HG03159 (cell line): ENCODE results near the gene ALKBH8.
"Not testable (repeated sequence)": the region's sequence is repeated elsewhere in the genome, so short reads cannot be mapped to it uniquely, and the experiment has no call there.

ENCODE experiments used
- ATAC-seq: cut with Tn5 transposase; IDR thresholded peaks from one replicate; pipeline ENCODE4 v1.9.1; 2021; ENCODE audit warnings: mild to moderate bottlenecking, moderate library complexity; ENCODE audit not compliant: unreplicated experiment

Gene ALKBH8

DNA sequence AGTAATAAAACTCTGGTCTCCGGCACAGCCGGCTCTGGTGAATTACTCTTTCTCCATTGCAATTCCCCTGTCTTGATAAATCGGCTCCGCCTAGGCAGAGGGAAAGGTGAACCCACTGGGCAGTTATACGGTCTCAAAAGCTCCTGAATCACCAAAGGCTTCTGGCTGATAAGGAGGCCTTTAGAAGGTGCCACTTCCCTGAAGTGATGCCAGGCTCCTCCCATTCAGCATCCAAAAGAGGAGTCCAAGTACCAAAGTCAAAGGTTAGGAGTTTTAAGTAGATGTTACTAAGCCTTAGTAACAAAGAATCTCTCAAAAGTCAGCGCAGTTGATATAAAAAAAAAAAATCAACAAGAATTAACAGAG, 11.8 kb upstream of the ALKBH8 start:
- no peak for ATAC-seq

DNA sequence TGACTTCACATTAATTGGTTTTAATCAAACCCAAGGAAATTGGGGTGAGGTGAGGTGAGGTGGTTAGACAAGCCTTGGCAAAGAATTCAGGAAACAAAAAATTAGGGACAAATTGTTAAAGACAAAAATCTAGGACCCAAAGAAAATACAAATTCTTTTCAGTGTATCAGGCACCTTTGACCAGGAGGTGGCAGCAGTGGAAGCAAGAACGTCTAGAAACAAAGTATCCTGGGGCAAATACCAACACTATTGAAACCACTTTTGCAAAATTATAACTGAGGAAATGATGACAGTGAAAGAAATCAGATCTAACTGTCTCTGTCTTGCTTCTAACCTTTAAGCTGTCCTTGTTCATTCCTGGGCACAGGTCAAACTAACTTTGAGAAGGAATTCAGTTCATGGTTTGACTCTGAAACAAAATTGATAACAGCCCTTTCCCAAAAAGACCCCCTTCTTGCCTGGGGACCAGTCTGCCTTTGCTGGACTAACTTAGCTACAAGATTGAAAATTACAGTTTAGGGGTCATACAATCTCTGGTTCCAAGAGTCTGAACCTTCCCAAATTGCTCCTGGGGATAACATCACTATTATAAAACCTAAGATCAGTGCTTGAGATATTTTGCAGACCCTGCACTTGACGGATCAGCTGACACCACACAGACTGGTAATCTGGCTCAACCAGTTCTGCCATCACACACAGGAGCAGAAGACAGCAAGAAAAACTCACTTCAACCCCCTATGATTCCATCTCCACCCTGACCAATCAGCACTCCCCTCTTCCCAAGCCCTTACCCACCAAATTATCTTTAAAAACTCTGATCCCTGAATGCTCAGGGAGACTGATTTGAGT, 11.2 kb upstream of the ALKBH8 start:
- peak; percentile 82 for ATAC-seq

DNA sequence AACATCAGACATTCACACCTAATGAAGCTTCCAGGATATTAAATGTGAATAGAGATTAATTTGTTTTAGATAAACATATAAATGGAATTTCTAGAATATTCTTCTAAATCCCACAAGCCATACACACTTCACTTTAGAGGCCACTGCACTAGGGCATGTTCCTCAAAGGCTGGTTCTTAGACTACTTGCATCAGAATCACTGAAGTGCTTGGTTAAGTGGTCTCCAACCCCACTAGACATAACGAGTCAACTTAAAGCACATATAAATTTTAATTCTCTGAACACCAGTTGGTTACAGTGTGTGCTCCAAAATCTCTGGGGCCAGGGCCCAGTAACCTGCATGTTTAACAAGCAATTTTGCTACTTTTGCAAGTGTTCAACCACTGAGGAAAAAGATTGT, 7.9 kb upstream of the ALKBH8 start:
- no peak for ATAC-seq

DNA sequence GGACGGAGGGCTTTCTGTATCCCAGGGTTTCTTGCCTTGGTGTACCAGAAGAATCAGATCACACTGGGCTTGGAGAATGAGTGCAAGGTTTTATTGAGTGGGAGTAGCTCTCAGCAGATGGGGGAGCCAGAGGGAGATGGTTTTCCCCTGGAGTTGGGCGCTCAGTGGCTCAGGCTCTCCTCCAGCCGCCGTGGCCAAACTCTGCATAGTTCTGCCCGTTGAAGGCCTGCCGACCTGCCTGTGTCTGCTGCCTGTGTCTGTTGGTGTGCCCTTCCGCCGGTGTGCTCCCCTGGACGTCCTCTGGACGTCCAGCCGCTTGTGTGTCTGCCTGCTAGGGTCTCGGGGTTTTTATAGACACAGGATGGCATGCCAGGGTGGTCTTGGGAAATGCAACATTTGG, 4.5 kb upstream of the ALKBH8 start:
- ATAC-seq, result no peak

DNA sequence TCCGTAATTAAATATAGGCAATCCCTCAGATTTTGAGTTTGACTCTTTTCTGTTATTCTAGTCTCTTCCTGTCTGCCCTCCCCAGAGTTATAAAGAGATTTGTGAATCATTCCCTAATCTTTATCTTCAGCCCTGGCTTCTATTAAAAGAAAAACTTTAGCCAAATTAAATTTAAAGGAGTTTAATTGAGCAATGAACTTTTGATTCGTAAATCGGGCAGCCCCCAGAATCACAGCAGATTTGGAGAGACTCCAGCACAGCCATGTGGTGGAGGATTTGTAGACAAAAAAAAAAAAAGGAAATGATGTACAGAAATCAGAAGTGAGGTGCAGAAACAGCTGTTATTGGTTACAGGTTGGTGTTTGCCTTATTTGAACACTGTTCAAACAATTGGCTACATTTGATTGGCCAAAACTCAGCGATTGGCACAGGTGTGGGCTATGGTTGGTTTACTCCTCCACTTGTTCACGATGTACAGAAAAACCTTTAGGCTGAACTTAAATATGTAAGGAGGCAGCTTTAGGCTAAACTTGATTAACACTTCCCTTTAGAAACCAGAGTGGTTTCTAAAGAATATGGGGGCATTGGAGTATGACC, 2.3 kb upstream of the ALKBH8 start:
- no peak for ATAC-seq

DNA sequence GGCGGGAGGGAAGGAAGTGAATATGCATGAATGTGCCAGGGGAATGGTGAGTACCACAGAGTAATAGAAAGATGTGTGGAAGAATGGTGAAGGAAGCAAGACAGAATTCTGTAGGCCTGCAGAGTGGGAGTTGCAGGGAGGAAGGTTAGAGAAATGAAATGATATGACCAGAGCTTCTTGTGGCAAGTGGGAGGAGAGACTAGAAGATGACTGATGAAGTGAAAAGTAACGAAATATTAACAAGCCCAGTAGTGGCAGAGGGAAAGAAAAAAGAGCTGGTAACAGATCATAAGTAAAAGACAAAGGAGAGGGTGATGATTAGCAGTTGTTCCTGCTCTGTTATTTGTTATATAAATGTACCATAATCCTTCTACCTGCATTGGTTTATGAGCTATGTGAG, 1.0 kb upstream of the ALKBH8 start:
- no peak for ATAC-seq

DNA sequence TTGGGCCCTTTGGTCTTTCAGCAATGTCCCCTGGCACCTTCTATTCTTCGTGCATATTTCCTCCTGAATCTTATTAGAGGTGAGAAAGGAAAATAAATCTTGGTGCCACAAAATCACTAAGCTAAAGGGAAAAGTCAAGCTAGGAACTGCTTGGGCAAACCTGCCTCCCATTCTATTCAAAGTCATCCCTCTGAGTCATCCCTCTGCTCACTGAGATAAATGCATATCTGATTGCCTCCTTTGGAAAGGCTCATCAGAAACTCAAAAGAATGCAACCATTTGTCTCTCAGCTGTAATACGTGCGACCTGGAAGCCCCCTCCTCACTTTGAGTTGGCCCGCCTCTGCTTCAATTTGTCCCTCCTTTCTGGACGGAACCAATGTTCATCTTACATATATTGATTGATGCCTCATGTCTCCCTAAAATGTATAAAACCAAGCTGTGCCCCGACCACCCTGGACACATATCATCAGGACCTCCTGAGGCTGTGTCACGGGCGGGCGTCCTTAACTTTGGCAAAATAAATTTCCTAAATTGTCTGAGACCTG, 493 bp upstream of the ALKBH8 start:
- not testable (repeated sequence) for ATAC-seq

DNA sequence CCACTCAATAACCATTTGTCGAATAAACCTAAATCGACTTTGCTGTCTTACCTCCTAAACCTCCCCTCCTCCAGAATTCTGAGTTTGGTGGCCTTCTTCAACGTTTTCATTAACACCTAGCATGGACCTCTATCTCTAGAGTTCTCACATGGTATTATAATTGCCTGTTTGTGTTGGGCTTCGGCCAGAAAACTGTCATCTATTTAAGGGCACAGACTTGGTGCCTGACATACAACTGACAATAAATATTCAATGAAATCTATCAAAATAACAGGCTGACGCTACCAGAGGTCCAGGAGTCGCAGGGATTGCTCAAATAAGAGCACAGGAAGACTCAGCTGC, 687 bp downstream of the ALKBH8 start:
- ATAC-seq, result peak; percentile 5

DNA sequence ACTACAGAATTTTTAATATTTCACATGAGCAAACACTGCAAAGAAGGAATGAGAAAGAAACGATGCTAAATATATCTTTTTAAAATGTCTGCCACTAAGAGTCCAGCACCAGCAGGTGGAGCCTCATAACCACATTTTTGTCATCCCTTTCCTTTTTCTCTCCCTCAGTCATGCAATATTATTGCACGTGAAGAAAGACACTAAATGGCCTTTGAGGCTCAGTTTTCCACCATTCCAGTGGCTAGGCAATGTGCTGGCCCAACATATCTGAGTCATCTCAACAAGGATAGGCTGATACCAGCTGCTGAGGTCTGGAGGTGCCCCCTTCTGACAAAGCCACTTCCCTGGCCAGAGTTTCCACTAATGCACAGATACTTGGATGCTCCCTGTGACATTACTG, 1.8 kb downstream of the ALKBH8 start:
- ATAC-seq, result peak; percentile 32

DNA sequence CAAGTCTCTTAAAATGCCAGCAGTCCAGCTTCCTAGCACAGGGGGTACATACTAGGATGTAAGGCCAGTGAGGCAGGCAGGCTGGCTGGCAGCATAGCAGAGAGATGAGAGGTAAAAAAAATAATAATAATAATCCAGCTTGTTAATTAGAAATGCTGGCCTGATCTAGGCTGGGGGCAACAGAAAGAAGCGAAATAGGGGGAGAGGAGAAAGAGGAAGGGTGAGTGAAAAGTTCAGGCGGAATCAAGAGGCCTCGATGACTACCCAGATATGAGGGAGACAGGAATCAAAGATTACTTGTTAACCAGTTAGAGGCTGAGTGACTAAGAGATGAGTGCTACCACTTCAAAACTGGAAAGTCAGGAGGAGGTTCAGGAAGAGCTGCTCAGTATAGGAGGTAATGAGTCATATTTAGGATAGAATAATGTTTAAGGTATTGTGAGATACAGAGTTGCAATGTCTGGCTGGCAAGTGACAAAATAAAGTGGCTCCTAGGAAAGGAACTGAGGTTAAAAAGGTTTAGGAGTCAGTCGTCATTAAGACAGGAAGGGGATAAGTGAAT, 2.8 kb downstream of the ALKBH8 start:
- ATAC-seq, result no peak

DNA sequence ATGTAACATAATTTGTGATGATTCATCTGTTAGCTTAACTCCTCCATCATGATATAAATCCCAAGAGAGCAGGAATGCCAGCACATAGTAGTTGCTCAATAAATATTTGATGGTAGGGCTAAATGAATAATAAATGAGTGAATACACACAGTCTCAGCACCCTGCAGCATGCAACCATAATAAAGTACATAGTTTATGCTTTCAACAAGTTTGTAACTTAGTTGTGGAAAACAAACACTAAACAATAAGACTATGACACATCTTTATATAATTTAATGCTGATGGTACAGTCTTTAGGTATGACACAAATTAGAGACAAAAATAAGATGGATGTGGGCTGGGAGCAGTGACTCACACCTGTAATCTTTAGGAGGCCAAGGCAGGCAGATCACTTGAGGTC, 3.8 kb downstream of the ALKBH8 start:
- no peak for ATAC-seq

DNA sequence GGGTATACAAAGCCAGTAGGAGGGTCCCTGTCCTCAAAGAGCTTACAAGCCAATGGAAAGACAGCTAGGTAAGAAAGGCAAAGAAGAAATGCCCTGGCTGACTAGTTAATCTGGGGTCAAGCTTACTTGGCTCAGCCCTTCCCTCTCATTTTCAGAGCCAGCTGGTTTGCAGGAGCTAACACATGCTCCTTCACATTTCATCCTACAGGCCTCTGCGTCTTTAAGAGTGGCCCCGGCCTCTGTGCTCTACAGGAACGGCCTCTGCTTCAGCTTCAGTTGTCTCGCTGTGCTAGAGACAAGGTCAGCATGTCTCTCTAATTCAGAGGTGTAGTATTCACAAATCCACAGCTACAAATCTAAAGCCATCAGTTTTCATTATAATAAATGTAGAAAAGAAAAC, 15.2 kb downstream of the ALKBH8 start:
- ATAC-seq, result no peak

DNA sequence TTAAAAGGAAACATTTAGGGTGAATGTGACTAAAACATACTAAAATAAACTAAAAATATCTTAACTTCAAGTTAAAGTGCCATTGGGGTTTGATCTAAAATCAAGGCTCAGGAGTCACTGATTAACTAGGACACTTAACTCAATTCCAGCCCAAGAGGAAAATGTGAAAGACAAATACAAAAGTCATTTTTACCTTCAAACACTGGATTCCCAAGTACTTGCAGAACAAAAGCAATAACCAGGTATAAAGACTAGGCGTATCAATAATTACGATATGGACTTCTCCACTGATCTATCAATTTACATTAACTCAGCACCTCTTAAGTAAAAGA, 15.6 kb downstream of the ALKBH8 start:
- ATAC-seq, result no peak

DNA sequence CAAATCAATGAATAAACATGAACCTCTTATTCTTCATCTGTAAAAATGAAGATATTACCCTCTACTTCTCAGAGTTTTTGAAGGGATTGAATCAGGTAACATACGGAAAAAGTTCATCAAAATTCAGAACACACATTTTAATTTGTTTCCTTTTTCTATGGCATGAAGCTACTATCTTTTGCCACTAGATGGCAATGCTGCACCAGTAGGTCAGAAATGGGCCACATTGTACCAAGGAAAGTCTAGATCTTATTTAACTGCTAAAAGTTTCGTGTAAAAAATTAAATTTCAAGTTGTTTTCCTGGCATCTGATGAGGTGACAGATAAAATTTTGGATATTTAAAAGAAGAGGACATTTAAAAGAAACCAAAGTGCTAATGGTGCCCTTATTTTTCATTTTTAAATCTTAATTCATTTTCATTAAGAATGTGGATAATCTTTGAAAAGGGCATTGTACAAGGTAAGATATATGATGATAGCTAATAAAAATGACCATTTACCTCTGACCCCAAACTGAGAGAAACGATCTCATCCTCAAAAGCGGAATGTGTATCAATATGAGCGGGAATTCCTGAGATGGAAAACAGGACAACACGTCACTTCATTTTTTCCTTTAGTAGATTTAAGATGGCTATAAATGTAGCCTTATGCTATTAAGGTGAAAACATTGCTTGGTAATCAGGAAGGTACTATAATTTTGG, 16.1 kb downstream of the ALKBH8 start:
- peak; percentile 78 for ATAC-seq

DNA sequence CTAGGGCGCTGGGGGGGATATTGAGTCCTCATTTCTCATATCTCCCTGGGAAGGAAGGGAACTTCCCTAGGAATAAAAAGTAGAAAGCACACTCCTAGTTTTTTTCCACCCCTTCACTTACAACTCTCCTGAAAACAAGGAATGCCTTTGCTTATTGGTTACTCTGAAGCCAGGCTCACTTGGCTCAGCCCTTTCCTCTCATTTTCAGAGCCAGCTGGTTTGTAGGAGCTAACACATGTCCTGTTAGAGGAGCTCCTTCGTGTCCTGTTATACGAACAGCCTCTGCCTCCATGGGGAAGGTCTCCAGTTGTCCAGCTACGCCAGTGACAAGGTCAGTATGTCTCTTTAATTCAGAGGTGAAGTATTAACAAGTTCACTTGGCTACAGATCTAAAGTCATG, 17.6 kb downstream of the ALKBH8 start:
- ATAC-seq, result no peak

DNA sequence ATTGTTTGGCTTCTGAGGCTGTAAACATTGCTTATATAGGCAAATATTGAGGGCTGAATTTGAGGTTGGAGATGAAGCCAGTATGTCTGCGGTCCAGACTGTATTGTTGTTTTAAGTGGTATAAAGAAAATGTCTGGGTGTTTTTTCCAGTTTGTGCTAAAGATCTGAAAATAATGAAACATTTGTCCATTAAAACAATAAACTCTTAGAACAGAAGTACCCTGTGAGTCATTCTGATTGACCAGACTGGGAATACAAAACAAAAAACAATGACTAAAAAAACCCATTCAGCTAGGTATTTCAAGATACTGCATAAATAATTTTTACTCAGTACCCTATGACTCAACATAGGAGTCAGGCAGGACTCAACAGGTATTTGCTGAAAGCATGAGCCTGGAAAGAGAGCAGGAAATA, 20.4 kb downstream of the ALKBH8 start:
- no peak for ATAC-seq

DNA sequence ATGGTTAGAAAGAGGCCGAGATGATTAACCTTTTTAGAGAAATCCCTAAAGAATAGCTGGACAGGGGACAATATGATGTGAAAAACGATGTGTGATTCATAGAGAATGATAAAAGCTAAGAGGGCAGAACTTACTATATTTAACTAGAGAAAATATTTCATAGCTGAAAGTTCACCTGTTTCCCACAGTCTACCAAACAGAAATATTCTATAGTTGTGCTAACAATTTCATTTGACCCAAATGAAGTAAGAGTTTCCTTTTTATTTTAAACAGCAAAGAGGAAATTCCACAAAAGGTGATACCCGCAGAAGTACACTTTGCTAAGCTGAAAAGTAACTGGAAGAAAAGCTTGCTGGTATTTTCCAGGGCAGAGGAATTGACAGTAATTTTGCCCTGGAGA, 26.7 kb downstream of the ALKBH8 start:
- no peak for ATAC-seq

DNA sequence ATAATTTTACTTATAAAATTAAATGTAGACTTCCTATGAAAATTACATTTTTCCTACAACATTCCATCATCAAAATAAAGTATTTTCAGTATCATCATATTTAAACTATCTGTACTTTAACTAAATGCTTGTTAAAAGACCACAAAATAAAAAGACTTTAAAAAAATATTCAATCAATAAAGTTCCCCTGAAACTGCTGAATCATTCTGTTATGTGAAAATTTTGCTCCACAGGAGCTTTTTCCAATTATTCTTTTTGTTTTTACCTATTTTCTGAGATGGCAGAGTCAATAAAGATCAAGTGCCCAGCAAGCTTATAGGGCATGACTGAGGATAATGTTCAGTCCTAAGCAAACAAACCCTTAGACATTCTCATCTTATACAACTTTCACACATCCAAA, 27.3 kb downstream of the ALKBH8 start:
- no peak for ATAC-seq

DNA sequence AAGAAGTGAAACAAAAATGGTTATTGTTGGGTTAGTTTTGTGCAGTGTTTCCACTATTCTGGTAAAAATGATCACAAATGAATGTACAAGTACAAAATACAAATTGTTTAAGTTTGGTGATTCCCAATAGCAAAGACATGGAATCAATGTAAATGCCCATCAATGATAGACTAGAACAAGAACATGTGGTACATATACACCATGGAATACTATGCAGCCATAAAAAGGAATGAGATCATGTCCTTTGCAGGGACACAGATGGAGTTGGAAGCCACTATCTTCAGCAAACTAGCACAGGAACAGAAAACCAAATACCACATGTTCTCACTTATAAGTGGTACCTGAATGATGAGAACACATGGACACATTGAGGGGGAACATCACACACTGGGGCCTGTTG, 28.4 kb downstream of the ALKBH8 start:
- not testable (repeated sequence) for ATAC-seq

DNA sequence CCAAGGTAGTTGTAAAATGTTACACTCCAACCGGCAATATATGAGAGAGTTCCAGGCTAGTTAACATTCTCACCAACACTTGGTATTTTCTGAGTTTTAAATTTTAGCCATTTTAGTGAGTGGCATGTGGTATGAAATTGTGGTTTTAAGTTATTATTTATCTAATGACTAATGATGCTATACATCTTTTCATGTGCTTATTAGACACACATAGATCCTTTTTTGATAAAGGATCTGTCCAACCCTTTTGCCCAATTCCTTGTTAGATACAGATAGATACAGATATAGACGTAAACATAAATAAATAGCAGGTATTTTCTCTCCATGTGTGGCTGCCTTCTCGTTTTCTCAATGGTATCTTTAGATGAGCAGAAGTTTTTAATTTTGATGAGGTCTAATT, 39.3 kb downstream of the ALKBH8 start:
- ATAC-seq, result no peak

DNA sequence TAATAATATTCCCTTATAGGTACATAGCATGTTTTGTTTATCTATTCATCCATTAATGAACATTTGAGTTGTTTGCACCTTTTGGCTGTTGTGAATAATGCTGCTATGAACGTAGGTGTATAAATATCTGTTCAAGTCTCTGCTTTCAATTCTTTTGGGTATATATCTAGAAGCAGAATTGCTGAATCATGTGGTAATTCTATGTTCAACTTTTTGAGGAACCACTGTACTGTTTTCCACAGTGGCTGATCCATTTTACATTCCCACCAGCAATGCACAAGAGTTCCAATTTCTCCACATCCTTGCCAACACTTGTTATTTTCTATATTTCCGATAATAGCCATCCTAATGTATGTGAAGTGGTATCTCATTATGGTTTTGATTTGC, 56.7 kb downstream of the ALKBH8 start:
- no peak for ATAC-seq
